GM12892 (cell line): ENCODE data around the gene TBC1D14.

Experiments used
- POLR2A ChIP-seq: IDR thresholded peaks from 2 replicates; pipeline ENCODE4 v1.6.1; 2011; ENCODE audit warnings: low read depth, low read length, control low read depth
- POLR2AphosphoS5 ChIP-seq: IDR thresholded peaks from 2 replicates; pipeline ENCODE4 v1.6.1; 2011; ENCODE audit warnings: low read depth, low read length, control low read depth

DNA sequence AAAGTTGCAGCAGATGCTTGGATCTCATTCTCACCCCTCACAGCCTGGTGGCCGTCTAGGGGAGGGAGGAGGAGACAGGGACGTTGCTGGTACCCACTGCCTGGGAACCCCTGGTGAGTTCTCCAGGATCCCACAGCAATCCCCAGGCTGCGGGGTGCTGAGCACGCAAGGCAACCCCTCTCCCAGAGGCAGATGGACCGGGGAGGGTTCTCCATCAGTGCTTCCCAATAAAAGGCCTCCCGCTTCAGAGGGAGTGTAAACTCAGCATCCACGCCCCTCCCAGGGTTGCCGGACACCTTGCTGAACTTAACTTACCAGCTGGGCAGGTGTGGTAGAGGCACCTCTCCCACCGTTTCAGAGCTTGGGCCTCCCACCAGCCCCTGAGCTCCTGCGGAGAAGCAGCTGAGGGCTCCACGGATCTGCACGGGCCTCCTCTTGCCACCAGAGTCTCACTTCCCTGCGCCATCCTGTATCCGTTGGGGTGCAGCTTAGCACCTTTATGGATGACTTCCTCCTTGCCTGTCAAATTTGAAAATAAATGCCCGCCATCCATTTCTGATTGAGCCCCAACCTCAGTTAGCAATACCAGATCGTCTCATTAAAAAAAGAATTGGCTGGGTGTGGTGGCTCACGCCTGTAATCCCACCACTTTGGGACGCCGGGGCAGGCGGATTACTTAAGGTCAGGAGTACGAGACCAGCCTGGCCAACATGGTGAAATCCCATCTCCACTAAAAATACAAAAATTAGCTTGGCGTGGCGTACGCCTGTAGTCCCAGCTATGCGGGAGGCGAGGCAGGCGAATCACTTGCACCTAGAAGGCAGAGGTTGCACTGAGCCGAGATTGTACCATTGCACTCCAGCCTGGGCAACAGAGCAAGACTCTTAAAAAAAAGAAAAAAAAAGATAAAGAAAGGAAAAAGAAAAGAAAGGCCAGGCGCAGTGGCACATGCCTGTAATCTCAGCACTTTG is 14.8 kb upstream of the TBC1D14 start:
- TF ChIP-seq POLR2A (no peak), POLR2AphosphoS5 (no peak)
